CD4-positive, alpha-beta T cell (primary cell): ENCODE measurements around the gene RINL. TPM values are rescaled to one million over a fixed set of nuclear protein-coding genes. Genes with fewer than 3 reads are reported as not detected.
A peak's percentile ranks its signal among the peaks of the same experiment; 100 is the strongest.
"Not testable (repeated sequence)": the region's sequence is repeated elsewhere in the genome, so short reads cannot be mapped to it uniquely, and the experiment has no call there.

Experiments
- ATAC-seq: fragments of 200-7000 bp; cut with Tn5 transposase; one replicate; pipeline ENCODE4 v1.10.0; 2022; ENCODE audit warnings: mild to moderate bottlenecking; ENCODE audit not compliant: poor library complexity
- CTCF ChIA-PET: fragments of 350-600 bp; sonication (Branson Sonifier 250); formaldehyde crosslinking; loops from one replicate; lab custom pipeline; 2021; ENCODE audit warnings: antibody characterized with exemption, inconsistent platforms; lab: Charles Lee
- POLR2A ChIA-PET: fragments of 350-600 bp; sonication (Branson Sonifier 250); formaldehyde crosslinking; loops from one replicate; lab custom pipeline; 2021; ENCODE audit warnings: antibody characterized with exemption, inconsistent platforms; lab: Charles Lee
- DNase-seq, 14 experiments: peaks; one replicate each; pipeline ENCODE4 v3.0.0-alpha.2; 2013 to 2020; ENCODE audit warnings: mixed read lengths in 2 of 14
- H3K27ac ChIP-seq, 2 donors: one replicate each; pipeline versions ENCODE4 v1.5.1 to v1.7.0; 2013; ENCODE audit warnings: low read length in 2 of 2, low read depth in 1 of 2, mild to moderate bottlenecking in 1 of 2
- H3K27me3 ChIP-seq, 2 experiments: 1 replicate in 1 of 2; 2 replicates in 1 of 2; pipeline versions ENCODE4 v1.6.1 to v1.7.0; 2013; ENCODE audit warnings: low read length in 2 of 2, control low read depth in 1 of 2, mild to moderate bottlenecking in 1 of 2, moderate library complexity in 1 of 2; ENCODE audit not compliant: insufficient read depth in 2 of 2, control insufficient read depth in 1 of 2
- H3K36me3 ChIP-seq: one replicate; pipeline ENCODE4 v1.6.1; 2013; ENCODE audit warnings: low read length, control low read depth; ENCODE audit not compliant: insufficient read depth
- H3K4me1 ChIP-seq: one replicate; pipeline ENCODE4 v1.6.1; 2013; ENCODE audit warnings: low read length, control low read depth; ENCODE audit not compliant: insufficient read depth
- H3K4me3 ChIP-seq: one replicate; pipeline ENCODE4 v1.5.1; 2013; ENCODE audit warnings: mild to moderate bottlenecking, low read length, moderate library complexity
- H3K9me3 ChIP-seq, 2 experiments: 1 replicate in 1 of 2; 2 replicates in 1 of 2; pipeline versions ENCODE4 v1.6.1 to v1.7.0; 2013; ENCODE audit warnings: low read length in 2 of 2, mild to moderate bottlenecking in 2 of 2, control low read depth in 1 of 2, moderate library complexity in 1 of 2; ENCODE audit not compliant: control insufficient read depth in 1 of 2, insufficient read depth in 1 of 2
- H3K27ac Mint-ChIP-seq: one replicate; pipeline ENCODE4 v1.8.0; 2020; ENCODE audit warnings: mixed read lengths
- H3K27me3 Mint-ChIP-seq: one replicate; pipeline ENCODE4 v1.8.0; 2021; ENCODE audit warnings: mixed read lengths
- H3K36me3 Mint-ChIP-seq: one replicate; pipeline ENCODE4 v1.8.0; 2021; ENCODE audit warnings: low read depth, mixed read lengths
- H3K4me1 Mint-ChIP-seq: one replicate; pipeline ENCODE4 v1.8.0; 2021; ENCODE audit warnings: low read depth, mixed read lengths
- H3K4me3 Mint-ChIP-seq: one replicate; pipeline ENCODE4 v1.8.0; 2020; ENCODE audit warnings: mild to moderate bottlenecking, mixed read lengths
- H3K9me3 Mint-ChIP-seq: one replicate; pipeline ENCODE4 v1.8.0; 2020; ENCODE audit warnings: mixed read lengths
- CTCF ChIP-seq: fragments of 200-600 bp; IDR thresholded peaks from one replicate; pipeline ENCODE4 v1.8.0; 2022; ENCODE audit warnings: antibody characterized with exemption, mild to moderate bottlenecking
- intact Hi-C, 2 experiments: fragments of 100-400 bp; cut with DNase I in 1 of 2; cut with micrococcal nuclease in 1 of 2; formaldehyde crosslinking; loops; one replicate each; pipeline versions ENCODE4 v1.15.1 to v1.9.0; 2023 to 2025; cut with DNase I, micrococcal nuclease
- total RNA-seq, 174 experiments: library from RNA in 2 of 174; stranded (reverse) in 2 of 174; gene quantifications; one replicate each; pipeline ENCODE4 v1.2.3 and lab custom pipeline; 2021 to 2026

Gene RINL
- total RNA-seq, 2 experiments from 2014 or later: 19.5 to 21.3 TPM

GRCh38 chr19:38826856-38827551 is 51.1 kb downstream of the RINL start:
- ChIA-PET CTCF (no interaction called here), POLR2A (no interaction called here)
- no peak for DNase-seq
- peaks cover 46% of the 10 kb centered on the region for H3K36me3 ChIP-seq
- ATAC-seq: no peak
- H3K27ac ChIP-seq: no peak overlapping the region
- peaks cover 27% of the 10 kb centered on the region for H3K4me1 ChIP-seq
- no peak overlapping the region for H3K4me3 ChIP-seq
- H3K4me3 Mint-ChIP-seq: peak overlapping the region; percentile 54
- no peaks in the 10 kb centered on the region for H3K9me3 ChIP-seq
- intact Hi-C loops: loop anchor here in 1 of 2 experiments (2.0 kb wide), 1 partner anchor 26 kb away; no protein-coding TSS in a partner anchor
- no peak overlapping the region for H3K27ac Mint-ChIP-seq
- H3K9me3 Mint-ChIP-seq: no peaks in the 10 kb centered on the region
- no peak for TF ChIP-seq CTCF
- H3K27me3 ChIP-seq: no peaks in the 10 kb centered on the region
- H3K36me3 Mint-ChIP-seq: peaks cover 83% of the 10 kb centered on the region
- H3K4me1 Mint-ChIP-seq: peaks cover 62% of the 10 kb centered on the region
- H3K27me3 Mint-ChIP-seq: no peaks in the 10 kb centered on the region

- H3K27me3 Mint-ChIP-seq, H3K9me3 ChIP-seq, H3K4me3 ChIP-seq, H3K4me3 Mint-ChIP-seq, H3K27ac ChIP-seq, ATAC-seq, H3K9me3 Mint-ChIP-seq, H3K27me3 ChIP-seq, H3K27ac Mint-ChIP-seq, POLR2A ChIA-PET, DNase-seq, CTCF ChIA-PET: not testable (repeated sequence)
- Histone ChIP-seq H3K4me1 (peaks cover 21% of the 10 kb centered on the region), H3K36me3 (peaks cover 46% of the 10 kb centered on the region)
- peaks cover 76% of the 10 kb centered on the region for H3K36me3 Mint-ChIP-seq
- intact Hi-C loops: loop anchor here in 1 of 2 experiments (2.0 kb wide), 1 partner anchor 25 kb away; no protein-coding TSS in a partner anchor
- peaks cover 52% of the 10 kb centered on the region for H3K4me1 Mint-ChIP-seq
Measured at GRCh38 chr19:38825936-38826335, 52.1 kb downstream of the RINL start.

- Mint-ChIP-seq H3K36me3 (peaks cover 68% of the 10 kb centered on the region), H3K4me1 (peaks cover 36% of the 10 kb centered on the region)
- DNase-seq, H3K27ac ChIP-seq, intact Hi-C loops, H3K9me3 ChIP-seq, H3K27me3 Mint-ChIP-seq, H3K4me3 Mint-ChIP-seq, H3K4me3 ChIP-seq, ATAC-seq, POLR2A ChIA-PET, H3K4me1 ChIP-seq, H3K27me3 ChIP-seq, CTCF ChIA-PET, H3K27ac Mint-ChIP-seq, H3K9me3 Mint-ChIP-seq: not testable (repeated sequence)
- peaks cover 45% of the 10 kb centered on the region for H3K36me3 ChIP-seq
Measured at GRCh38 chr19:38821230-38821825, 56.7 kb downstream of the RINL start.

- Mint-ChIP-seq H3K4me1 (peaks cover 20% of the 10 kb centered on the region), H3K27ac (no peak overlapping the region), H3K9me3 (no peaks in the 10 kb centered on the region), H3K27me3 (no peaks in the 10 kb centered on the region), H3K36me3 (peaks cover 63% of the 10 kb centered on the region), H3K4me3 (no peak overlapping the region)
- H3K36me3 ChIP-seq: peaks cover 52% of the 10 kb centered on the region
- H3K4me1 ChIP-seq: no peaks in the 10 kb centered on the region
- no peak overlapping the region for H3K4me3 ChIP-seq
- no peaks in the 10 kb centered on the region for H3K27me3 ChIP-seq
- intact Hi-C loops: no loop called here
- H3K27ac ChIP-seq: no peak overlapping the region
- no peak for TF ChIP-seq CTCF
- no peaks in the 10 kb centered on the region for H3K9me3 ChIP-seq
- ChIA-PET CTCF (no interaction called here), POLR2A (no interaction called here)
- DNase-seq (no peak), ATAC-seq (no peak)
Measured at GRCh38 chr19:38819231-38819920, 58.7 kb downstream of the RINL start.
